Retinal pigment epithelial cell (primary cell): ENCODE measurements around the gene ATG101.

ENCODE experiments used
- DNase-seq: peaks from one replicate; pipeline ENCODE4 v3.0.0-alpha.2; 2010; ENCODE audit warnings: low read depth
- H3K4me3 ChIP-seq: 2 replicates; pipeline ENCODE4 v1.5.1; 2011; ENCODE audit warnings: mild to moderate bottlenecking, low read length, control low read depth, moderate library complexity
- CTCF ChIP-seq: conservative IDR thresholded peaks from 2 replicates; pipeline ENCODE4 v1.5.1; 2011; ENCODE audit warnings: low read depth, low read length, control low read depth, inconsistent platforms

ATG101 gene

GRCh38 chr12:52086944-52087835 is 17.4 kb downstream of the ATG101 start:
- no peak for DNase-seq
- H3K4me3 ChIP-seq, result no peak overlapping the region
- TF ChIP-seq CTCF, result no peak

DNA sequence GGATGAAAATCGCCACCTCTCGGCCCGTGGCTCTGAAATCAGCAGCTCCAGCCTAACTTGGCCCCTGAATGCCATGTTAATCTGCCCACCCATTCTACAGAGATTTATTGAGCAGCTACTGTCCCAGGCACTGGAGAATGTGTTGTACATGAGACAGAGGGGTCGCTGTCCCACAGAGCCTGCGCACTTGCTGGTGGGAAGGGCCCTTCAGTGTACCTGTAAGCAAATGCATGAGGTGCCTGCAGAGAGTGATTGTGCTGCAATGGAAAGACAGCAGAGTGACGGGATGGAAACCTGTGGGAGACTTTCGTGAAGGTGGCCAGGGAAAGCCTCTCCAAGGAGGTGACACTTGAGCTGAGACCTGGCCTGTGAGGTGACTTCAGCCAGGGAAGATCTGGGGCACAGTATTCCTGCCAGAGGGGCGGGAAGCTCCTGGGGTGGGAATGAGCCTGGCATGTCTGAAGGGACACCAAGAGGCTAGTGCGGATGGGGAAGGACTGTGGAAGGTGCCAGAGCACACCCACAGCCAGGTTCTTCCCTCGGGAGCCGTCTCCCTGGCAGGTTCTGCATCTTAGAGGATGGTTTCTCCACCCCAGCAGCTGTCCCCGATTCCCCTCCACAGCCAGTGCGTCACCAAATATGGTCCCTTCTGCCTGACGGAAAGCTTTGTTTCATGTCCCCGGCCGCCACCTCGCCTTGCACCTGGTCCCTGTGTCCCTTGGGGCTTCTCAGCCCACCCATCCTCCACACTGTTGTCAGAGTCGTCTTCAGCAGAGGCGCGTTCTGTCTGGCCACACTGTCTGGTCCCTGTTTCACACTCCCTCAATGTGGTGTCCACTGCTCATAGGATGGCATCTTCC is 18.4 kb downstream of the ATG101 start:
- DNase-seq, result no peak
- H3K4me3 ChIP-seq, result no peak overlapping the region

DNA sequence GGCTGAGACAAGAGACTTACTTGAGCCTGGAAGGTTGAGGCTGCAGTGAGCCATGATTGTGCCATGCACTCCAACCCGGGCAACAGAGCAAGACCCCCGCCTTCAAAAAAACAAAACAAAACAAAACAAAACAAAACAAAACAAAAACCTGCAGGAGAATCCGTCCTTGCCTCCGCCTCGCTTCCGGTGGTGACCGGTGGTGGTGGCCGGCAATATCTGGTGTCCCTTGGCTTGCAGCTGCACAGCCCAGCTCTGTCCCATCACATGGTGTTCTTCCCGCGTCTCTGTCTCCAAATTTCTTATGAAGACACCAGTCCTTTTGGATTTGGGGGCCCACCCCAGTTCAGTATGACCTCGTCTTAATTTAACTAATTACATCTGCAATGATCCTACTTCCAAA is 19.7 kb downstream of the ATG101 start:
- no peak for TF ChIP-seq CTCF
- no peak overlapping the region for H3K4me3 ChIP-seq
- DNase-seq, result no peak

More for the DNA sequence above, 18.4 kb downstream of the ATG101 start:
- TF ChIP-seq CTCF, result no peak

GRCh38 chr12:52090291-52090690 is 20.5 kb downstream of the ATG101 start:
- no peak for TF ChIP-seq CTCF
- no peak overlapping the region for H3K4me3 ChIP-seq
- no peak for DNase-seq

DNA sequence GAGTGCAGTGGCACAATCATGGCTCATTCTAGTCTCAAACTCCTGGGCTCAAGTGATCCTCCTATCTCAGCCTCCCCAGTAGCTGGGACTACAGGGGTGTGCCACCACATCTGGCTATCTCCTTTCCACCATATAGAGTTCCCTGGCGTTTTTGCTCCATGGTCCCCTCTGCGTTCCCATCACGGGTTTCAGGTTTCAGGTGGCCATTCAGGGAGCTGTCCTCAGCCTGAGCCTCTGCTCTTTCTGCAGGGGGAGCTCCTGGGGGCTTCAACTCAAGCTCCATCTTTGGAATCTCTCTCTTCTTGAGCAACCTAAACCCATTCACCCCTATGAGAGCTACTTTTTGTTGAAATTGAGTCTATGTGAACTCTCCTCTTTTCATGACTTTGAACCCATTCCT is 21.3 kb downstream of the ATG101 start:
- H3K4me3 ChIP-seq, result no peak overlapping the region
- DNase-seq, result no peak
- no peak for TF ChIP-seq CTCF

DNA sequence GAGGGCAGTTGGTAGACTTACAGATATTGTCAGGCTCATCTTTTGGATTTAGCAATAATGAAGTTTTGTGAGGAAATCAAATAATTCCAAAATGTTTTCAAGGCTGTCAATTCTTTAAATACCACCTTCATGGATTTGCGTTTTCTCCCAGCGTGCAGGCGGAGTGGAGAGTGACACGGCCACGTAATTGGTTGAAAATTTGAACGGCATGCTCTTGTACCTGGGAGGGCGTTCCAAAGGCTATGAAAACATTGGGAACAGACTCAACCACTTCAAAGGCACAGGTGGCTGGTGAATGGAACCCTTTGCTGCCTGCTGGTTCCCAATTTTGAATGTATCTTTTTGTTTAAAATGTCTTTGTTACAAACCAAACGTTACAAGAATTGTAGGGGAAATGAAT is 22.1 kb downstream of the ATG101 start:
- TF ChIP-seq CTCF, result no peak
- H3K4me3 ChIP-seq, result no peak overlapping the region
- no peak for DNase-seq
